ENCODE data around the gene COX20.

The COX20 gene

DNA sequence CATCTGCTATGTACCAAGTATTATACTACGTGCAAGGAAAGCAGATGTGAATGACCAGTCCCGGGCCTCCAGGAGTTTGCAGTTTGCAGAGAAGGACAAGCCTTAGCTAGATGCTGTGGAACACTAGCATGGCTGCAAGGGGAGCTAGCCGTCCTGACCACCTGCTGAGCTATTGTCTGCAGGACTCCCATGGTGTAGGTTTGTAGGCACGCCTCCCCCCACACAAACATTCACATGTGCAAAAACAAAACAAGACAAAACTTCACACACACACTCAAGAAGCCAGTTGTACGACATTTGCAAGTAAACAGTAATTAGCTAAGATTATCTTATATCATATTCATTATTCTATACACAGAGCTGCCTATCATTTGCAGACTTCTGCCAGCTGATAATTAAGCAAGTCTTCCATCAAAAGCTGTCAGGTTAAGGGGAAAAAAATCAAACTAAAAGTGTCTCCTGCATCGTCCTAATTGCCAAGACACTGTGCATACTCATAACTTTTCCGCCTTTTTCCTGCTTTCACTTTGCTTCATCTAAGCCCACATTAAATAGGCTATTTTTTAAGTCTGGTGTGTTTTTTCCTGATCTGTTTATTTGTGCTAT lies 39.6 kb downstream of the COX20 start:
- Histone ChIP-seq H3K27ac (no peak overlapping the region), H3K36me3 (ENCODE audit: insufficient read depth) (no peaks in the 10 kb centered on the region), H2AFZ (ENCODE audit: low read depth) (no peak overlapping the region), H3K4me2 (no peak overlapping the region), H3K4me1 (ENCODE audit: low read depth, poor library complexity, severe bottlenecking) (no peaks in the 10 kb centered on the region), H3K9ac (no peak overlapping the region), H3K4me3 (IDR thresholded peaks at IDR 0.05; ENCODE audit: insufficient read depth, low read depth, low read length) (no peak overlapping the region), H4K20me1 (ENCODE audit: insufficient read depth) (no peaks in the 10 kb centered on the region), H3K79me2 (ENCODE audit: insufficient read depth, low read depth) (no peaks in the 10 kb centered on the region), H3K27me3 (ENCODE audit: insufficient read depth, low read depth) (no peaks in the 10 kb centered on the region)
- TF ChIP-seq, protein P1, sequence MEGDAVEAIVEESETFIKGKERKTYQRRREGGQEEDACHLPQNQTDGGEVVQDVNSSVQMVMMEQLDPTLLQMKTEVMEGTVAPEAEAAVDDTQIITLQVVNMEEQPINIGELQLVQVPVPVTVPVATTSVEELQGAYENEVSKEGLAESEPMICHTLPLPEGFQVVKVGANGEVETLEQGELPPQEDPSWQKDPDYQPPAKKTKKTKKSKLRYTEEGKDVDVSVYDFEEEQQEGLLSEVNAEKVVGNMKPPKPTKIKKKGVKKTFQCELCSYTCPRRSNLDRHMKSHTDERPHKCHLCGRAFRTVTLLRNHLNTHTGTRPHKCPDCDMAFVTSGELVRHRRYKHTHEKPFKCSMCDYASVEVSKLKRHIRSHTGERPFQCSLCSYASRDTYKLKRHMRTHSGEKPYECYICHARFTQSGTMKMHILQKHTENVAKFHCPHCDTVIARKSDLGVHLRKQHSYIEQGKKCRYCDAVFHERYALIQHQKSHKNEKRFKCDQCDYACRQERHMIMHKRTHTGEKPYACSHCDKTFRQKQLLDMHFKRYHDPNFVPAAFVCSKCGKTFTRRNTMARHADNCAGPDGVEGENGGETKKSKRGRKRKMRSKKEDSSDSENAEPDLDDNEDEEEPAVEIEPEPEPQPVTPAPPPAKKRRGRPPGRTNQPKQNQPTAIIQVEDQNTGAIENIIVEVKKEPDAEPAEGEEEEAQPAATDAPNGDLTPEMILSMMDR (conservative IDR thresholded peaks at IDR 0.05; ENCODE audit: low read depth, low read length): no peak

DNA sequence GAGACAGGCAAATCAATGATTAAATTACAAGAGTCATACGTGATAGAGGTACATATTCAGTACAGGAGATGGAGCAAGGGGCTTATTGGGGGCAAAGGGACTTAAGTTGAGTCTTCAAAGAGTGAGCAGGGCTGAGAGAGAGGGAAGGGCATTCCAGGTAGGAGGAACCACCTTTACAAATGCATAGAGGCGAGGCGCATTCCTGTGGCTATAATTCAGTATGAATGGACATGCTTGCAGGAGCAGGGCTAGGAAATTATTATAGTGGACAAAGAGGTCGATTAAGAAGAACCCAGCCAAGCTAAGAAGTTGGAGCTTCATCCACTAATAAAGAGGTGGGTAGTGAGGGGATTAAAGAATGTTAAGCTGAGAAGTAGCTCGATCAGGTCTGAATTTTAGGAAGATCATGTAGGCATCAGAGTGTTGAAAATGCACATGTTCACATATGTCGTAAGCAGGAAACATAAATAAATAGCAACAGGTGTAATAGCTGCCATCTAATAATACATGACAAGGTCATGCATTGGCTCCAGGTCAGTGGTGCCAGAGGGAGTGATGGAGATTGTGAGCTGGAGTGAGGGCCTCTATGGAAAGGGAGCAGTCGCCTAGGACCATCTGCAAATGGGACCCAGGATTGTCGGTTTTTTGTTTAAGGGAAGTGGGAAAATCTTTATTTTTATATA lies 40.9 kb downstream of the COX20 start:
- no peaks in the 10 kb centered on the region for H3K4me1 ChIP-seq (ENCODE audit: low read depth, poor library complexity, severe bottlenecking)
- H3K79me2 ChIP-seq (ENCODE audit: insufficient read depth, low read depth): no peaks in the 10 kb centered on the region
- no peaks in the 10 kb centered on the region for H4K20me1 ChIP-seq (ENCODE audit: insufficient read depth)
- H3K27ac ChIP-seq: no peak overlapping the region
- no peaks in the 10 kb centered on the region for H3K36me3 ChIP-seq (ENCODE audit: insufficient read depth)
- no peak overlapping the region for H3K4me3 ChIP-seq (IDR thresholded peaks at IDR 0.05; ENCODE audit: insufficient read depth, low read depth, low read length)
- TF ChIP-seq, protein P1 (conservative IDR thresholded peaks at IDR 0.05; ENCODE audit: low read depth, low read length): no peak
- no peaks in the 10 kb centered on the region for H3K27me3 ChIP-seq (ENCODE audit: insufficient read depth, low read depth)
- no peak overlapping the region for H3K9ac ChIP-seq
- H3K4me2 ChIP-seq: no peak overlapping the region
- no peak overlapping the region for H2AFZ ChIP-seq (ENCODE audit: low read depth)

DNA sequence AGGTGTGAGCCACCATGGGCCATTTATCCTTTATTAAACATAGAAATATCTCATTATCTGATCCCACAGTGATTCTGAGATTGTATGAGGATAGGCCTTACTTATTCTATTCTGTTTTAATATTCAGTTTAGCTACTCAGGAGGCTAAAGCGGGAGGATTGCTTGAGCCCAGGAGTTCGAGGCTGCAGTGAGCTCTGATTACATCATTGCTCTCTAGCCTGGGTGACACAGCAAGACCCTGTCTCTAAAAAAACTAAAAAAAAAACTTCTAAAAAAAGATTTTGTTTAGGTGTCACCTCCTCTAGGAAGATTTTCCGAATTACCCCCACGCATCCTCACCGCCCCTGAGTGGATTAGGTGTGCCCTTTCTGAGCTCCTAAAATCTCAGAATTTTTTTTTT lies 43.2 kb downstream of the COX20 start:
- Histone ChIP-seq H3K36me3 (ENCODE audit: insufficient read depth) (no peaks in the 10 kb centered on the region), H3K4me2 (no peak overlapping the region), H3K27ac (no peak overlapping the region), H4K20me1 (ENCODE audit: insufficient read depth) (no peaks in the 10 kb centered on the region), H3K27me3 (ENCODE audit: insufficient read depth, low read depth) (no peaks in the 10 kb centered on the region), H2AFZ (ENCODE audit: low read depth) (no peak overlapping the region), H3K4me1 (ENCODE audit: low read depth, poor library complexity, severe bottlenecking) (no peaks in the 10 kb centered on the region), H3K79me2 (ENCODE audit: insufficient read depth, low read depth) (no peaks in the 10 kb centered on the region), H3K4me3 (IDR thresholded peaks at IDR 0.05; ENCODE audit: insufficient read depth, low read depth, low read length) (no peak overlapping the region), H3K9ac (no peak overlapping the region)
- TF ChIP-seq, protein P1 (conservative IDR thresholded peaks at IDR 0.05; ENCODE audit: low read depth, low read length): no peak

DNA sequence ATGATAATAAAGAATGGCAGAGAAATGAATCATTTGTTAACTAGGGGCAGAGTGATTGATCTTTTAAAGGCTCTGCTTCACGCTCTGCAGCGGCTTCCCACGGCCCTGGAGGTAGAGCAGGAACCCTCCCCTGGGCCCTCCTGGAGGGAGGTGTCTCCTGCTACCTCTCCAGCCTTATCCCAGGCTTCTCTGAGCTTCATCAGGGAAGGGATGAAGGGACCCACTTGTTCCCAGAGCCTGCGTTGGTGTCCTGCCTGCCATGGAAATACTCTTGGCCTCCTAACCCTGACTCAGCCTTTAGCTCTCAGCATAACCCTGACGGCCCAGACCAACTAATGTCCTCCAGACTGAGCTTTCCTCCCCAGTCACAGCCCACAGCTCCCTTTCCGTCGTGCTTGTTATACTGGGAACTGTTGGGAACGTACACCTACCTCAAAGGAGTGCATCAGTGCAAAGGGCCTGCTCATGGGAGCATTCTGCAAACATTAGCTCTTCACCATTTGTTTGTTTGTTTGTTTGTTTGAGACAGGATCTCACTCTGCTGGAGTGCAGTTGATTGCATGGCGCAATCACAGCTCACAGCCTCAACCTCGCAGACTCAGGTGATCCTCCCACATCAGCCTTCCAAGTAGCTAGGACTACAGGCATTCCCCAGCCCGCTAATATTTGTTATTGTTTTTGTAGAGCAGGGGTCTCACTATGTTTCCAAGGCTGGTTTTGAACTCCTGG lies 46.3 kb downstream of the COX20 start:
- H3K4me1 ChIP-seq (ENCODE audit: low read depth, poor library complexity, severe bottlenecking): no peaks in the 10 kb centered on the region

More for the DNA sequence above, 46.3 kb downstream of the COX20 start:
- no peak overlapping the region for H3K9ac ChIP-seq
- H3K79me2 ChIP-seq (ENCODE audit: insufficient read depth, low read depth): no peaks in the 10 kb centered on the region
- no peak overlapping the region for H3K27ac ChIP-seq
- no peaks in the 10 kb centered on the region; the same call in 1 of the 2 replicates for H3K27me3 ChIP-seq (ENCODE audit: insufficient read depth, low read depth)
- H4K20me1 ChIP-seq (ENCODE audit: insufficient read depth): no peaks in the 10 kb centered on the region
- TF ChIP-seq, protein P1 (conservative IDR thresholded peaks at IDR 0.05; ENCODE audit: low read depth, low read length): no peak
- H3K4me3 ChIP-seq (IDR thresholded peaks at IDR 0.05; ENCODE audit: insufficient read depth, low read depth, low read length): no peak overlapping the region
- H3K4me2 ChIP-seq: no peak overlapping the region
- H2AFZ ChIP-seq (ENCODE audit: low read depth): no peak overlapping the region
- H3K36me3 ChIP-seq (ENCODE audit: insufficient read depth): no peaks in the 10 kb centered on the region

Measured in KMS-11 (cell line).